H9 (cell line): ENCODE data around the gene GRAMD1B. TPM values are rescaled to one million over a fixed set of nuclear protein-coding genes. Genes with fewer than 3 reads are reported as not detected.

Source experiments
- DNase-seq: peaks from one replicate; pipeline ENCODE4 v3.0.0-alpha.2; 2017
- H2AFZ ChIP-seq: one replicate; pipeline ENCODE4 v1.6.1; 2013; ENCODE audit warnings: mild to moderate bottlenecking, low read length, control low read depth, moderate library complexity
- H2AK5ac ChIP-seq: 2 replicates; pipeline ENCODE4 v1.6.1; 2013; ENCODE audit warnings: low read length, control low read depth, mixed read lengths; ENCODE audit not compliant: insufficient read length
- H2BK120ac ChIP-seq: one replicate; pipeline ENCODE4 v1.6.1; 2013; ENCODE audit warnings: low read depth, mild to moderate bottlenecking, low read length, control low read depth, inconsistent platforms; ENCODE audit not compliant: poor library complexity, severe bottlenecking
- H2BK12ac ChIP-seq: 2 replicates; pipeline ENCODE4 v1.6.1; 2013; ENCODE audit warnings: low read length, control low read depth, mixed read lengths, low read depth; ENCODE audit not compliant: insufficient read length
- H2BK15ac ChIP-seq: 2 replicates; pipeline ENCODE4 v1.6.1; 2013; ENCODE audit warnings: low read depth, low read length, control low read depth
- H2BK20ac ChIP-seq: one replicate; pipeline ENCODE4 v1.6.1; 2013; ENCODE audit warnings: low read depth, mild to moderate bottlenecking, low read length, control low read depth, inconsistent platforms; ENCODE audit not compliant: poor library complexity, severe bottlenecking
- H2BK5ac ChIP-seq: 2 replicates; pipeline ENCODE4 v1.6.1; 2013; ENCODE audit warnings: low read length, control low read depth, mixed read lengths; ENCODE audit not compliant: insufficient read length
- H3K14ac ChIP-seq: 2 replicates; pipeline ENCODE4 v1.6.1; 2013; ENCODE audit warnings: low read length, control low read depth; ENCODE audit not compliant: insufficient read depth
- H3K18ac ChIP-seq: 2 replicates; pipeline ENCODE4 v1.6.1; 2013; ENCODE audit warnings: low read depth, mild to moderate bottlenecking, mixed read lengths, low read length, control low read depth; ENCODE audit not compliant: insufficient read length
- H3K23ac ChIP-seq: 2 replicates; pipeline ENCODE4 v1.6.1; 2013; ENCODE audit warnings: low read length, control low read depth, mixed read lengths, low read depth; ENCODE audit not compliant: insufficient read length
- H3K23me2 ChIP-seq: 2 replicates; pipeline ENCODE4 v1.6.1; 2013; ENCODE audit warnings: low read depth, mild to moderate bottlenecking, mixed read lengths, low read length, control low read depth; ENCODE audit not compliant: insufficient read length, poor library complexity, severe bottlenecking
- H3K27ac ChIP-seq: 2 replicates; pipeline ENCODE4 v1.5.1; 2013; ENCODE audit warnings: low read length, control low read depth, mixed read lengths, low read depth; ENCODE audit not compliant: insufficient read length
- H3K27me3 ChIP-seq: 2 replicates; pipeline ENCODE4 v1.6.1; 2013; ENCODE audit warnings: low read length, control low read depth, inconsistent platforms; ENCODE audit not compliant: insufficient read depth
- H3K4ac ChIP-seq: 2 replicates; pipeline ENCODE4 v1.6.1; 2013; ENCODE audit warnings: low read depth, mild to moderate bottlenecking, control low read depth, inconsistent platforms, low read length, moderate library complexity
- H3K4me1 ChIP-seq: 2 replicates; pipeline ENCODE4 v1.6.1; 2013; ENCODE audit warnings: low read length, control low read depth, inconsistent platforms; ENCODE audit not compliant: insufficient read depth
- H3K4me2 ChIP-seq: 2 replicates; pipeline ENCODE4 v1.6.1; 2013; ENCODE audit warnings: low read length, control low read depth, mixed read lengths; ENCODE audit not compliant: insufficient read length, insufficient read depth
- H3K56ac ChIP-seq: 2 replicates; pipeline ENCODE4 v1.6.1; 2013; ENCODE audit warnings: low read depth, mild to moderate bottlenecking, mixed read lengths, low read length, control low read depth; ENCODE audit not compliant: insufficient read length
- H3K79me1 ChIP-seq: 2 replicates; pipeline ENCODE4 v1.6.1; 2013; ENCODE audit warnings: low read depth, mild to moderate bottlenecking, moderate library complexity, low read length, control low read depth, inconsistent platforms; ENCODE audit not compliant: insufficient read depth, poor library complexity, severe bottlenecking
- H3K79me2 ChIP-seq: 2 replicates; pipeline ENCODE4 v1.6.1; 2013; ENCODE audit warnings: low read length, control low read depth, inconsistent platforms; ENCODE audit not compliant: insufficient read depth
- H3K9ac ChIP-seq: 2 replicates; pipeline ENCODE4 v1.6.1; 2013; ENCODE audit warnings: low read length, control low read depth, mixed read lengths; ENCODE audit not compliant: insufficient read length; ENCODE audit errors: extremely low read depth
- H3K9me3 ChIP-seq: one replicate; pipeline ENCODE4 v1.6.1; 2013; ENCODE audit warnings: low read depth, low read length, inconsistent platforms; ENCODE audit not compliant: control insufficient read depth
- H3T11ph ChIP-seq: one replicate; pipeline ENCODE4 v1.6.1; 2013; ENCODE audit warnings: mild to moderate bottlenecking, low read length, control low read depth, inconsistent platforms
- H4K20me1 ChIP-seq: one replicate; pipeline ENCODE4 v1.6.1; 2013; ENCODE audit not compliant: control insufficient read depth, insufficient read length, insufficient read depth
- H4K5ac ChIP-seq: 2 replicates; pipeline ENCODE4 v1.6.1; 2013; ENCODE audit warnings: low read depth, mild to moderate bottlenecking, mixed read lengths, low read length, control low read depth; ENCODE audit not compliant: insufficient read length
- H4K8ac ChIP-seq: replicated peaks from 2 replicates; pipeline ENCODE4 v1.6.1; 2013; ENCODE audit warnings: low read length, control low read depth, mixed read lengths, low read depth; ENCODE audit not compliant: insufficient read length
- H4K91ac ChIP-seq: 2 replicates; pipeline ENCODE4 v1.6.1; 2013; ENCODE audit warnings: low read depth, mild to moderate bottlenecking, moderate library complexity, mixed read lengths, low read length, control low read depth; ENCODE audit not compliant: insufficient read length
- H3K27ac Mint-ChIP-seq, 3 experiments: 2 replicates in 2 of 3; 3 replicates in 1 of 3; pipeline ENCODE4 v1.8.0; 2020 to 2021; ENCODE audit warnings: mixed read lengths in 3 of 3, mild to moderate bottlenecking in 1 of 3, moderate library complexity in 1 of 3
- H3K27me3 Mint-ChIP-seq: 2 replicates; pipeline ENCODE4 v1.8.0; 2021; ENCODE audit warnings: low read depth, mild to moderate bottlenecking, moderate library complexity, mixed read lengths
- H3K36me3 Mint-ChIP-seq, 3 experiments: 2 replicates in 2 of 3; 3 replicates in 1 of 3; pipeline ENCODE4 v1.8.0; 2020 to 2021; ENCODE audit warnings: low read depth in 3 of 3, mixed read lengths in 3 of 3; ENCODE audit not compliant: insufficient read depth in 1 of 3
- H3K4me1 Mint-ChIP-seq, 2 experiments: 2 replicates each; pipeline ENCODE4 v1.8.0; 2020; ENCODE audit warnings: mixed read lengths in 2 of 2
- H3K4me3 Mint-ChIP-seq, 2 experiments: 2 replicates in 1 of 2; 3 replicates in 1 of 2; pipeline ENCODE4 v1.8.0; 2020 to 2021; ENCODE audit warnings: mild to moderate bottlenecking in 2 of 2, mixed read lengths in 2 of 2, moderate library complexity in 1 of 2
- H3K9me3 Mint-ChIP-seq, 2 experiments: 2 replicates in 1 of 2; 3 replicates in 1 of 2; pipeline ENCODE4 v1.8.0; 2020; ENCODE audit warnings: mild to moderate bottlenecking in 2 of 2, mixed read lengths in 2 of 2, moderate library complexity in 1 of 2
- WGBS: extraction: QIAGEN DNeasy Blood & Tissue Kit; methylation state at CpG from one replicate; pipeline ENCODE4 v1.1.7; 2013; ENCODE audit warnings: missing lambda C conversion rate, low lambda C conversion rate, mixed read lengths; ENCODE audit not compliant: insufficient read length; ENCODE audit errors: extremely low coverage; 5-methylcytosine and 5-hydroxymethylcytosine counted together
- total RNA-seq: library from RNA; stranded (reverse); gene quantifications from 2 replicates; pipeline ENCODE4 v1.2.1, GENCODE V29; 2021
- TF ChIP-seq, protein P1 (sequence below): fragments of 200-600 bp; sonication (generic); conservative IDR thresholded peaks from 3 replicates; pipeline ENCODE4 v1.8.0; 2021; ENCODE audit warnings: antibody characterized with exemption, mild to moderate bottlenecking

Gene GRAMD1B
- total RNA-seq, 1 experiment from 2014 or later: 25.9 TPM

DNA sequence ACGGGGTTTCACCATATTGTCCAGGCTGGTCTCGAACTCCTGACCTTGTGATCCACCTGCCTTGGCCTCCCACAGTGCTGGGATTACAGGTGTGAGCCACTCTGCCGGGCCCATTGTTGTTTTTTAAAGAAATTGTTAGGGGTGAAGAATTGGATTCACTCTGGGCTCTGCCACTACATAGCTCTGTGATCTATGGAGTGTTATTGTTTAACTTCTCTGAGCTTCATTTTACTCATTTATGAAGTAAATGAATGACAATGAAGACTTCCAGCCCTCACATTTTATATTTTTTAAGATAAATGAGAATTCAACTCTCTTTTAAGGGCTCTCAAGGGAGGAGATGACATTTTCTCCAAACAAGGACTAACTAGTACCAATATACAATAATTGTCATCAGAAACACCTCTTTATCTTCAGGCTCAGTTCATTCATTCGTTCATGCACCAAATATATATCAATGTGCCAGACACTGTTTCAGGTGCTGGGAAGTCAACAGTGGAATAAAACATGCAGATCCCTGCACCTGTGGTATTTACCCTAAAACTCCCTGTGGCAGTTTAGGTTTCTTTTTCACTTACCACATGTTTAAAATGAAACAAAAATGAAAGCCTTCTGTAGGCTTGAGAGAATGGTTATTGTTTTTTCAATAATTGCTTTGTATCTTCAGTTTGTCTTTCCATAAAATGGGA lies 23.5 kb upstream of the GRAMD1B start:
- Histone ChIP-seq H3K4me2 (no peak overlapping the region), H2AK5ac (no peak overlapping the region), H4K91ac (no peak overlapping the region), H4K8ac (no peak overlapping the region), H3T11ph (no peak overlapping the region), H3K27ac (no peak overlapping the region), H4K20me1 (no peaks in the 10 kb centered on the region), H2BK5ac (no peak overlapping the region), H2BK20ac (no peak overlapping the region), H2BK15ac (no peak overlapping the region), H3K4ac (no peak overlapping the region), H2BK12ac (no peak overlapping the region), H3K23ac (no peak overlapping the region), H3K23me2 (no peaks in the 10 kb centered on the region), H3K9me3 (no peaks in the 10 kb centered on the region), H3K79me1 (no peaks in the 10 kb centered on the region), H3K18ac (no peak overlapping the region), H2BK120ac (no peak overlapping the region), H3K14ac (no peak overlapping the region), H3K9ac (no peak overlapping the region), H3K27me3 (no peaks in the 10 kb centered on the region; the same call in 1 of the 2 replicates), H3K4me1 (peaks cover 5% of the 10 kb centered on the region; the same call in 1 of the 2 replicates), H3K79me2 (no peaks in the 10 kb centered on the region), H3K56ac (no peak overlapping the region), H4K5ac (no peak overlapping the region), H2AFZ (no peak overlapping the region)
- H3K4me1 Mint-ChIP-seq: peaks cover 40 to 52% of the 10 kb centered on the region in 2 experiments
- no CpG with 5 or more reads among the region's 4 CpGs for WGBS
- TF ChIP-seq, protein P1, sequence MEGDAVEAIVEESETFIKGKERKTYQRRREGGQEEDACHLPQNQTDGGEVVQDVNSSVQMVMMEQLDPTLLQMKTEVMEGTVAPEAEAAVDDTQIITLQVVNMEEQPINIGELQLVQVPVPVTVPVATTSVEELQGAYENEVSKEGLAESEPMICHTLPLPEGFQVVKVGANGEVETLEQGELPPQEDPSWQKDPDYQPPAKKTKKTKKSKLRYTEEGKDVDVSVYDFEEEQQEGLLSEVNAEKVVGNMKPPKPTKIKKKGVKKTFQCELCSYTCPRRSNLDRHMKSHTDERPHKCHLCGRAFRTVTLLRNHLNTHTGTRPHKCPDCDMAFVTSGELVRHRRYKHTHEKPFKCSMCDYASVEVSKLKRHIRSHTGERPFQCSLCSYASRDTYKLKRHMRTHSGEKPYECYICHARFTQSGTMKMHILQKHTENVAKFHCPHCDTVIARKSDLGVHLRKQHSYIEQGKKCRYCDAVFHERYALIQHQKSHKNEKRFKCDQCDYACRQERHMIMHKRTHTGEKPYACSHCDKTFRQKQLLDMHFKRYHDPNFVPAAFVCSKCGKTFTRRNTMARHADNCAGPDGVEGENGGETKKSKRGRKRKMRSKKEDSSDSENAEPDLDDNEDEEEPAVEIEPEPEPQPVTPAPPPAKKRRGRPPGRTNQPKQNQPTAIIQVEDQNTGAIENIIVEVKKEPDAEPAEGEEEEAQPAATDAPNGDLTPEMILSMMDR: no peak
- no peaks in the 10 kb centered on the region; a peak in 2 of 5 replicates for H3K9me3 Mint-ChIP-seq
- no peak overlapping the region for H3K27ac Mint-ChIP-seq
- H3K36me3 Mint-ChIP-seq: no peaks in the 10 kb centered on the region
- peaks cover 82% of the 10 kb centered on the region for H3K27me3 Mint-ChIP-seq
- H3K4me3 Mint-ChIP-seq: no peak overlapping the region
- no peak for DNase-seq
